Pons (tissue), 1 donor: ENCODE data around the gene IQGAP2.
"Not testable (repeated sequence)": the region's sequence is repeated elsewhere in the genome, so short reads cannot be mapped to it uniquely, and the experiment has no call there.

ENCODE experiments used
- DNase-seq: peaks from one replicate; pipeline ENCODE4 v3.0.0-alpha.2; 2016; ENCODE audit warnings: low spot score

The IQGAP2 gene

DNA sequence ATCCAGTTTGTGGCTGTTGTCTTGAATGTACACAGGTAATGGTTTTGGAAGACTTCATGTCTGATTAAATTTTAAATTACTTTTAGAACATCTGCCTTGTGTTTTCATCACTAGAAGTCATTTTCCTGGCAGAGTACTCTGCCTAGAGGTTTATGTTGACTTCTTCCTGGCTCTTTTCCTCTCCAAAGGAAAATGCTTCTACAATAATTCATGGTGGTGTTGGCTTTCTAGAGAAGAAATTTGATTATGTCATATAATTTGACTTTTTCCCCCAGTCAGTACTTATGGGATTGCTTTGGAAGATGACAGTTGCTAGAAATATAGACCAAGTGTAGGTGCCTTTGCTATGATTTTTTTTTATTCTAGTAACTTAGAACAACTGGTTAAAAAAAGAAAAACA, 173.4 kb downstream of the IQGAP2 start:
- DNase-seq: no peak

DNA sequence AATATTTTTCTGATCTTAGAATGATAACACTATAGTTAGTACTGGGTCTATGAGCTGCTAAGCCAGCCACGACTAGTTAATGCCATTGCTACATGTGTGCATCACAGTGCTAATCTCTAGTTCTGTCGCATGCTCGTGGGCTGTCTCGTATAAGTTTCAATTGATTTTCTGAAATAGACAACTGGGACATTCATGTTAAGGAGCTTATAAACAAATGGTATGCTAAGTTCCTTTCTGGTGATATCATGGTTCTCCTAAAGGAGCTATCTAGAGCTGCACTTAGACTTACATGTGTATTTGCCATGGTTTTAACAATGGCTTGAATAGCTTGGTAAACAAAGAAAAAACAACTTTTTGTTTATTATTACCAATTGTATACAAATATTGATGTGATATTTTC, 173.9 kb downstream of the IQGAP2 start:
- no peak for DNase-seq

- no peak for DNase-seq
Observed at GRCh38 chr5:76579166-76579937, 176.3 kb downstream of the IQGAP2 start.

DNA sequence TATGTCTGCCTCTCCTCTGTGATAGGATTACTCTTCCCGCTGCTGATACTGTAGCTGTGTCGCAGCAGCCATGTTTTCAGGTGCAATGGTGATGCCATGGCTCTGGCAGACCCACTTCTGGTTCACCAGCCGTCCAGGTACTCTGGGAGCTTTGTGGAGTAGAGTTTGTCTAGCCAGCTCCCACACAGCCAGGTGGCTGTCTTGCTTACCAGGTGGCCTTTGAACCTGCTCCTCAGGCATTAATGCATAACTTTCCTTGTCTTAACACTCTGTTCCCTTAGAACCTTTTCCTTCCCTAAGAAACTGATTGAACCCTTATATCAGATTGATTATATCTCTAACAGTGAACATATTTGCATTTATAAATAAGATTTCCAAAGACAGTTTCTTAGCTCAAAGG, 177.9 kb downstream of the IQGAP2 start:
- DNase-seq: no peak

DNA sequence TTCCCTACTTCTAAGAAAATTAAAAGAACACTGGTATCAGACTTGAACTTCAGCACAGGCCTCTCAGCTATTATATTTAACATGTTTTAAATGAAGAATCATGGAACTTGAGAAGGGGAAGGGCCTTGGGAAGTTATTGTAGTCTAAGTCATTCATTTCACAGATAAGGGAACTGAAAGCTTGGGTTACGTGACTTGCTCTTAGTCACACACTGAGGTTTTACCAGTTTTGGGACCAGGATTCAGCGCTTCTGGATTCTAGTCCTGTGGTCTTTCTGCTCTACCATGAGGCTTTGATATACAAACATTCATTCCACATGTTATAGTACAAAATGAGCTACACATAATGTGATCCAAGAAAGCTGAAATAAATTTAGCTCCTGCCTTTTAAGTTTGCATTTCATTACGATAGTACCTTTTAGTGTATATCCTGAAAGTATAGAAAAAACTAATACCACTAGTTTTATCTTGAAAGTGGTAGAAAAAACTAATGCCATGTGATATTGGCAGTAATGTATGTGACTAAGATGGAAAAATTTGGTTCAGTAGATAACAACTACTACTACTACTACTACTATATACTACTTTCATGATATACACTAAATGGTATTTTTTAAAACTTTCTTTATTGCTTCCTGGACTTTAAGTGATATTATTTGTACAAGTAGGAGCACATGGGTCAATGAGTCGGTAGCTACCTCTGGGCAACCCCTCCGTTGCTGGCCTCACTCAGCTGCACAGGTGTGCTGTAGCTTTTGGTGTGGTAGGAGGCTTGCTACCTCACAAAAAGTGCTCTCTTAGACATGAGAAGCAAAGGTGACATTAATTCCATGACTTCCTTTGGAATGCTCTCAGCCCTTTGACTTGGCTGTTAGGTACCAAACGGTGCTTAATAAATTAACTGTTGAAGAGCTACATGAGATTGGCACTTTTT, 179.4 kb downstream of the IQGAP2 start:
- DNase-seq: peak; percentile 33

- no peak for DNase-seq
Observed at GRCh38 chr5:76583163-76584047, 180.3 kb downstream of the IQGAP2 start.

GRCh38 chr5:76585783-76586217, 182.7 kb downstream of the IQGAP2 start:
- DNase-seq: no peak

DNA sequence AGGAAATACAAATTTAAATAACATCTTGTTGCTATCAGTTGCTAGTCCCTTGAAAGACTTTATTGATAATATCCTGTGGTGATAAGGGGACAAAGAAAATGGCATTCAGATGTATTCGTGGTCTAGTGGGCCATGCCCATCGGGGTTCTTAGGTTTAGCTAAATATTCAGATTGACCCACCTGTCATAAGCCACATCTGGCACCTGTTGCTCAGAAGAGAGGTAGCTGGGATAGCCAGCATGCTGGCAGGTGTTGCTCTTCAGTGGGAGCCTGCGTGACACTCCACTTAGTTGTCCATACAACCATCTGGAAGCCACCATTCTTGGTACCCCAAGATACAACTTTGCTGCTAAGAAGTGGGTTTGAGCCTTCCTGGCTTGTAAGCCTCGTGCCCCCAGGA, 183.4 kb downstream of the IQGAP2 start:
- no peak for DNase-seq

DNA sequence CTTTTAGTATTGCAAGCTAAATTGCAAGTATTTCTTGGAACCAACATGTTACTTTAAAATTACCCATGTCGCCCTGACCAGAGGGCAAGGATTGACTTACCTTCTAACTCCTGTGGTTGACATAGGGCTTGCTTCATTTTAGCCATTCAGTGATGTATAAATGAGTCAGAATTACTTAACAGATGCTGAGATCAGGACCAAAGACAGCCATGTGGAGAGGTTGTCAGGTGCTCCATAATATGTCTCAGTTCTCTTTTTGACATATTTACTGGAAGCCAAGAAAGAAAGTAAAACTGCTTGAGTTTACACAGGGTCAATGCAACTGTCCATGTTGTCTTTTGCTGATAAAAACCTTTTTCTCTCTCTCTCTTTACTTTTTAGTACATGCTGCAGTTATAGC, 186.9 kb downstream of the IQGAP2 start:
- DNase-seq: no peak

- DNase-seq: no peak
Observed at GRCh38 chr5:76591366-76591765, 188.3 kb downstream of the IQGAP2 start.

DNA sequence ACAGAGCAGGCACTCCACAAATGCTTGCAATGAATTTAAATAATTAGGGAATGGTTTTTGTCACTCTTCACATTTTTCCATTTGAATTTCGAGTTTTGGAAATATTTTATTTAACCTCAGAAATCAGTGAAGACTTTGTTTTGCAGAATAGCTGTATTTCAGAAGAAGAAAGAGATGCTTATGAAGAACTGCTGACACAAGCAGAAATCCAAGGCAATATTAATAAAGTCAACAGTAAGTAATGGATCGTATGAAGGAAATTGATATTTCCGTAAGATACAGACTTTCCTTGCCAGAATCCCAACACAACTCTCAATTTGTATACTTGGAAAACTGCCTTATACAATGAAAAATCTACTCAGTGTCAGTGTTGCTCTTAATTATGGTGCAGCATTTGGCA, 189.6 kb downstream of the IQGAP2 start:
- DNase-seq: no peak

- no peak for DNase-seq
Observed at GRCh38 chr5:76594107-76594506, 191.0 kb downstream of the IQGAP2 start.

DNA sequence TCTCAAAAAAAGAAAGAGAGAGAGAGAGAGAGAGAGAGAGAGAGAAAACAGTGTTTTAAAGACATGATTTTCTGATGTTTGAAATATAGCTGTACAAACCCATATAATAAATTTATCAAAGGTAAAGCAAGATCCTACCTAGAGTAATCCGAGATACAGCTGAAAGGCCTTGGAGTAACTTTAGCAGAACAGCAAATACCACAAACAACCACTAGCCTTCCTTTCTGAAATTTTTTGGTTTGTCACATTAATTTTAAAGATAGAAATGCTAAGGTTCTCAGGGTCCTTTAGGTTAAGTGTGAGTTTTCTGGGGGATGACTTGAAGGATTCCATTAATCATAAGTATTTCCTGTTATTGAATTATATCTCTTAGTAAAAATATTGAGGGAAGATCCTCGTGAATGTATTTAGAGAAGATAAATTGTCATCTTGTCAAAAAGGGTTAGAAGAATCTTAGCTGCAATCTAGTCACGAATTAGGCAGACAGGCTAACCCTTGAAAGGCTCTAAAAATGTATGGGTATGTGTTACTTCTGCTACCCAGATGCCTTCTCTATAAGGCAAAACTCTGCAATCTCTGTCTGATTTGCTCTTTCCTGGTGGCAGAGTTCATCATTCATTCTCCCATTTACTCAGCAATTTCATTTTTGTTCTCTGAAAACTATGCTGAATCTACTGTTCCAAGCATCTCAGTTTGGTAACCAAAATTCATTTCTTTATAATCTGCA, 192.8 kb downstream of the IQGAP2 start:
- DNase-seq: no peak

- DNase-seq: no peak
Observed at GRCh38 chr5:76598531-76598930, 195.4 kb downstream of the IQGAP2 start.

DNA sequence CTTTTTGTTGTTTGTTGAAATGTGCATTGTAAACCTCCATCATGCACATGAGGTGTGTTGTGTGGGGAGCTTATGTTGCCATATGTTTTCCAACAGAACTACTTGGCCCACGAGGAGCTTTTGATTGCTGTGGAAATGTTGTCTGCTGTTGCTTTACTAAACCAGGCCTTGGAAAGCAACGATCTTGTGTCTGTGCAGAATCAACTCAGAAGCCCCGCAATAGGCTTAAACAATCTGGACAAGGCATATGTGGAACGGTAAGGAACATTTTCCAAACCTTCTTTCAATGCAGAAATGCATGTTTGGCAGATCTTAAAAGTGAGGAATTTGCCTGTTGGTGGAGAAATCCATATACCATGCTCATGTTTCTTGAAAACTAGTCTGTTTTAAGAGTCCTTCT, 197.6 kb downstream of the IQGAP2 start:
- no peak for DNase-seq

- peak; percentile 80 for DNase-seq
Observed at GRCh38 chr5:76601470-76601869, 198.4 kb downstream of the IQGAP2 start.

DNA sequence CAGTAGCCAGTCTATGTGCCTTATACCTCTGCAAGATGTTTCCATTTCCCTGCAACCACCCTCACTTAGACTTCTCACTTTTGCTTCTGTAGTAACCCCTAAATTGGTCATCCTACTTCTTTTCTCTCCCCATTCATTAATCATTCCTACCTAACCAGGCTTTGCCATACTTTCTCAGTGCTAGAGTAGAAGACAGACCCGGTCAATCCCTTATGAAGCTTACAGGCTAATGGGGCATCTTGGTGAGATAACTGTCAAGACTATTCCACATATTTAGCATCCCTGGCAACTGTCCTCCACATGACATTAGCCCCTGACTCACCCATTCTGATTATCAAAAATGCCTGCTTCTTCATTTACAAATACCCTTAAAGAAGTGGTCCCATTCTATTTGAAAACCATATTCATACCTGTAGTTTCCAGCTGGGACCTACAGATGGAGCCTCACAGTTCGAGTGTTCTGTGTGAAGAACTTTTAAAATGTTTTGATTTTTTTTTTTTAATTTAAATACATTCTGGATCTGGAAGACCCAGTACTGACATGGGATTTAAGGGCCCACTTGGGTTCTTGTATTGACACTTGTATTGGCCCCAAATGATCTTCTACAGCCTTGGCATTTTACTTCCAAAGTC, 199.1 kb downstream of the IQGAP2 start:
- DNase-seq: no peak

- not testable (repeated sequence) for DNase-seq
Observed at GRCh38 chr5:76603991-76604390, 200.9 kb downstream of the IQGAP2 start.

GRCh38 chr5:76604838-76605237, 201.8 kb downstream of the IQGAP2 start:
- no peak for DNase-seq

GRCh38 chr5:76606701-76607100, 203.6 kb downstream of the IQGAP2 start:
- no peak for DNase-seq

GRCh38 chr5:76607353-76607871, 204.3 kb downstream of the IQGAP2 start:
- DNase-seq: no peak
